Naive thymus-derived CD8-positive, alpha-beta T cell (primary cell): ENCODE measurements around the gene TLE1. TPM values are rescaled to one million over a fixed set of nuclear protein-coding genes. Genes with fewer than 3 reads are reported as not detected.

Experiments used
- ATAC-seq, 2 donors: fragments of 150-1000 bp; cut with Tn5 transposase in 1 of 2; sonication (Bioruptor Pico), chemical (Tn5 transposase) in 1 of 2; 1 replicate in 1 of 2; 2 replicates in 1 of 2; pipeline ENCODE4 v1.10.0; 2021; ENCODE audit warnings: mild to moderate bottlenecking in 2 of 2, moderate library complexity in 2 of 2
- POLR2A ChIA-PET: fragments of 350-600 bp; sonication (Branson Sonifier 250); formaldehyde crosslinking; loops from one replicate; lab custom pipeline; 2021; ENCODE audit warnings: antibody characterized with exemption; lab: Charles Lee
- DNase-seq, 10 donors: peaks; one replicate each; pipeline versions ENCODE4 v3.0.0 to v3.0.0-alpha.2; 2020 to 2022
- H3K27ac Mint-ChIP-seq, 10 donors: one replicate each; pipeline ENCODE4 v1.8.0; 2020 to 2022; ENCODE audit warnings: mild to moderate bottlenecking in 10 of 10, mixed read lengths in 10 of 10, moderate library complexity in 4 of 10, inconsistent platforms in 1 of 10
- H3K27me3 Mint-ChIP-seq, 5 donors: one replicate each; pipeline ENCODE4 v1.8.0; 2021 to 2022; ENCODE audit warnings: mixed read lengths in 5 of 5
- H3K36me3 Mint-ChIP-seq, 3 donors: one replicate each; pipeline ENCODE4 v1.8.0; 2020 to 2022; ENCODE audit warnings: mixed read lengths in 3 of 3, mild to moderate bottlenecking in 2 of 3, inconsistent platforms in 1 of 3
- H3K4me1 Mint-ChIP-seq, 4 donors: one replicate each; pipeline ENCODE4 v1.8.0; 2021 to 2022; ENCODE audit warnings: mixed read lengths in 4 of 4
- H3K4me3 Mint-ChIP-seq, 10 donors: one replicate each; pipeline ENCODE4 v1.8.0; 2020 to 2022; ENCODE audit warnings: mild to moderate bottlenecking in 10 of 10, mixed read lengths in 10 of 10, moderate library complexity in 6 of 10, inconsistent platforms in 1 of 10
- H3K9me3 Mint-ChIP-seq, 9 donors: one replicate each; pipeline ENCODE4 v1.8.0; 2020 to 2022; ENCODE audit warnings: mixed read lengths in 9 of 9, mild to moderate bottlenecking in 3 of 9, inconsistent platforms in 1 of 9, moderate library complexity in 1 of 9
- polyA plus RNA-seq, 3 donors: library from polyadenylated mRNA; unstranded; fragments of 300-500 nt; fragmentation: Illumina TruSeq; gene quantifications; one replicate each; pipeline ENCODE4 v1.2.3, GENCODE V29; 2021
- total RNA-seq, 8 experiments: library from RNA in 2 of 8; stranded (reverse) in 2 of 8; gene quantifications; one replicate each; pipeline ENCODE4 v1.2.3 and lab custom pipeline; 2021 to 2026

The TLE1 gene
- total and polyA plus RNA-seq, 5 experiments from 2014 or later: 0.25 to 5.0 (median 1.8) TPM

DNA sequence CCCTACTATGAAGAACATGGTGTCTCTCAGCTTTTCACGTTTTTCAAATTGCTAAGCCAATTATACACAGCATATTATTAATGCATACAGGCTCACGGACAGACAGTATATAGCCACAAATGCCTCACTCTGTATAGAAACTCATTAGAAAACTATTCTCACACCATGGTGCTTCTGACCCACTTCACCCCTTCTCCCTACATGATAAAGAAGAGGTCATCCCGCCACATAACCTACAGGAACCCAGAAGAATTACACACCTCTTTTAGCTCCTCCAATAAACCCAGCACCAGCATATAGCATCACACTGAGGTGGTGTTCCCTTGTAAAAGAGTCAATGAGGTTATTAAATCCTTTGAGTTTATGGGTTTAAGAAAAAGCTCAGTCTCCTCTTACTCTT is 5.6 kb downstream of the TLE1 start:
- Mint-ChIP-seq H3K4me3 (no peak overlapping the region), H3K36me3 (peaks cover 0 to 2% (median 0%) of the 10 kb centered on the region in 3 donors), H3K9me3 (no peaks in the 10 kb centered on the region), H3K4me1 (peaks cover 0 to 26% (median 15%) of the 10 kb centered on the region in 4 donors), H3K27me3 (peaks cover under 1 to 27% (median 7%) of the 10 kb centered on the region in 5 donors), H3K27ac (no peak overlapping the region)
- no peak for ATAC-seq
- POLR2A ChIA-PET: no interaction called here
- DNase-seq: no peak

DNA sequence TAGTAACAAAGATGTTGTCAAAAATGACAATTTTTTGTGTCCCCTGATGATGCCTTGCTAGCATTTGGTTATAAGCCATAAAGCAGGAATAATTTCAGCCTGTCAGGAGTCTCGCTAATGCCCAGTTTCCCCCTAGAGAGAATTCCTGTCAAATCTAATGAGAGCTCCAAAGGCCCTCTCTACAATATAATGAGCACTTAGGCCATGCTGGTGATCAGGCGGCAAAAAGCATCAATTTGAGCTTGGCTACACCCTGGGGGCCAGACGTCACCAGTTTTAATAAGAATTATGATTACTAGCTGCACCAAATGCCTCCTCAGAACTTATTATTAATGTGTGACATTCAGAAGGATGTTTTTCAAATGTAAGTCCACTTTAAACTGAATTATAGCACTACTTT is 6.1 kb downstream of the TLE1 start:
- Mint-ChIP-seq H3K9me3 (no peaks in the 10 kb centered on the region), H3K36me3 (peaks cover 0 to 2% (median 0%) of the 10 kb centered on the region in 3 donors), H3K4me3 (peak overlapping the region in 1 of 10 donors; percentile 72), H3K27ac (no peak overlapping the region), H3K27me3 (peaks cover 0 to 27% (median 7%) of the 10 kb centered on the region in 5 donors), H3K4me1 (peaks cover 0 to 26% (median 15%) of the 10 kb centered on the region in 4 donors)
- POLR2A ChIA-PET: no interaction called here
- ATAC-seq (no peak), DNase-seq (no peak)

DNA sequence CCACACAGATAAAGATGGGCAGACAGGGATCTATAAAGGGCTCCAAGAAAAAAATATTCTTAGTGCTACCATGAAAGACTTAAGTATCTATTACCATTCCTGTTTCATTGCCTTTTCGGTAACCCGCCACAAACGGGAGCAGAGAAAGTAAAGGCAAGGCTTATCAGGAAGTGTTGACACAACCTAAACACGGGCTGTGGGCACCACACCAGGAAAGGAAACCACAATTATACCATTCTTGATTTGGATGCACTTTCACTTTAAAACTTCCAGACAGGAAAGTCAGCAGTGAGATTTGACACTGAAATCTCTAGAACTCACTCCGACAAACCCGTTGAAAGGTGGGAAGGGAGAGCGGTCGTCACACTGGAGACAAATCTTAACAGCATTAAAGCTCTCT is 6.5 kb downstream of the TLE1 start:
- H3K36me3 Mint-ChIP-seq: peaks cover 0 to 2% (median 0%) of the 10 kb centered on the region in 3 donors
- H3K4me3 Mint-ChIP-seq: peak overlapping the region in 5 of 10 donors; percentile 12 to 72 (median 24)
- DNase-seq: no peak

DNA sequence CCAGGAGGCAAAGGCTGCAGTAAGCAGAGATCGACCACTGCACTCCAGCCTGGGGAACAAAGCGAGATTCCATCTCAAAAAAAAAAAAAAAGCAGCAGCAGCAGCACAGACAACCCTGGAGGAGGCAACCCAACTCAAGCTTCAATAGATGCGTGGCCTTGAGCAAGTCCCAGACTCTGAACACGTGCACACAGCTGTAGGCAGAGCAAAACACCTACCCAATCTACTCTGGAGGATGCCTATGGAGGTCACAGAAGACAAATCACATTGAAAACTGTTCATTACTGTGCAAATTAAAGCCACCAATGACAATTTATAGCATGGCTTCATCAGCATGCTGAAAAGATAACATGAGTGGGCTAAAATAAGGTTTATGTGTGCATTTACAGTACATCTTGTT is 7.2 kb downstream of the TLE1 start:
- no peak for ATAC-seq

More for the DNA sequence above, 6.5 kb downstream of the TLE1 start:
- H3K4me1 Mint-ChIP-seq: peaks cover 0 to 24% (median 15%) of the 10 kb centered on the region in 4 donors
- no peak for ATAC-seq
- POLR2A ChIA-PET: no interaction called here
- H3K9me3 Mint-ChIP-seq: no peaks in the 10 kb centered on the region
- H3K27me3 Mint-ChIP-seq: peaks cover 0 to 26% (median 7%) of the 10 kb centered on the region in 5 donors
- no peak overlapping the region for H3K27ac Mint-ChIP-seq

DNA sequence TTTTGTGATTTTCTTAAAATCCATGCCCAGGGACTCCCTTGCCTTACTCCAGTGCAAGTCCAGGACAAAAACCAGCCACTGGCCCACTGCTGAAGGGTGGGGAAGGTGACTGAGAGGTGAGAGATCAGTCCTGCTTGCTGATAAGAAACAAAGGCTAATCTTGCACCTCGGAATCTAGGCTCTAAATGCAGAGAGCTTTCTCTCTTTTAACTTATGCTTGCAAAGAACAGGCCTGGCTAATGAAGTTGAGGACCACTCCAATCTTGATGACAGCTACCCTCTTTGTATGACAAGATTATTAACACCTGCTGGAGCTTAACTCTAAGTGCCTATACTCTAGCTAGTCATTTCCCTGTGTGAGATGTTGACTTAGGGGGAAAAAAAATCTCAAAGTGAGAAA is 8.8 kb downstream of the TLE1 start:
- Mint-ChIP-seq H3K4me1 (peaks cover 0 to 10% (median 5%) of the 10 kb centered on the region in 4 donors), H3K36me3 (peaks cover 0 to 2% (median 0%) of the 10 kb centered on the region in 3 donors), H3K9me3 (no peaks in the 10 kb centered on the region), H3K4me3 (no peak overlapping the region), H3K27me3 (peaks cover 3 to 29% (median 14%) of the 10 kb centered on the region in 5 donors), H3K27ac (peak overlapping the region in 1 of 10 donors; percentile 51)
- no peak for ATAC-seq
- DNase-seq: no peak
- POLR2A ChIA-PET: no interaction called here

More for the DNA sequence above, 7.2 kb downstream of the TLE1 start:
- Mint-ChIP-seq H3K36me3 (peaks cover 0 to 2% (median 0%) of the 10 kb centered on the region in 3 donors), H3K27ac (no peak overlapping the region), H3K27me3 (peaks cover 0 to 25% (median 7%) of the 10 kb centered on the region in 5 donors), H3K4me1 (peaks cover 0 to 17% (median 10%) of the 10 kb centered on the region in 4 donors), H3K9me3 (no peaks in the 10 kb centered on the region), H3K4me3 (peak overlapping the region in 4 of 10 donors; percentile 22 to 72 (median 44))
- POLR2A ChIA-PET: no interaction called here
- no peak for DNase-seq

DNA sequence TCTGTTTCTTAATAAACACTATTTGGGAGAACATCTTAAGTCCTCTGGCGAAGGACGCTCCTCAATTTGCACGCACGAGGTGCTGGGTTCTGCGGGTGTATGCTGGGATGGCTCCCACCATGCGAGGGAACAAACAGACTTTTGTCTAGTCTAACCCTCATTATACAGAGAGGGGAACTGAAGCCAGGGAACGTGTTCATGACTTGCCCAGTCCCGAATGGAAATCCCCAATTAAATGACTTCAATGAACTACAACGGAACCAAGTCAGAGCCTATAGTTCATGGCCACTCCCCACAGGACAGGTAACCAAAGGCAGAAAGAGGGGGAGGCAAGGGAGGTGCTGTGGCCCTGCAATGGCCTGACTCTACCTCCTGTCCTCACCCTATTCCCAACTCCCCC is 9.3 kb downstream of the TLE1 start:
- peaks cover 0 to 2% (median 0%) of the 10 kb centered on the region in 3 donors for H3K36me3 Mint-ChIP-seq
- POLR2A ChIA-PET: no interaction called here
- DNase-seq (no peak), ATAC-seq (no peak)
- peaks cover 0 to 10% (median 5%) of the 10 kb centered on the region in 4 donors for H3K4me1 Mint-ChIP-seq
- H3K27me3 Mint-ChIP-seq: peaks cover 3 to 29% (median 15%) of the 10 kb centered on the region in 5 donors
- H3K4me3 Mint-ChIP-seq: no peak overlapping the region
- H3K27ac Mint-ChIP-seq: no peak overlapping the region
- no peaks in the 10 kb centered on the region for H3K9me3 Mint-ChIP-seq

DNA sequence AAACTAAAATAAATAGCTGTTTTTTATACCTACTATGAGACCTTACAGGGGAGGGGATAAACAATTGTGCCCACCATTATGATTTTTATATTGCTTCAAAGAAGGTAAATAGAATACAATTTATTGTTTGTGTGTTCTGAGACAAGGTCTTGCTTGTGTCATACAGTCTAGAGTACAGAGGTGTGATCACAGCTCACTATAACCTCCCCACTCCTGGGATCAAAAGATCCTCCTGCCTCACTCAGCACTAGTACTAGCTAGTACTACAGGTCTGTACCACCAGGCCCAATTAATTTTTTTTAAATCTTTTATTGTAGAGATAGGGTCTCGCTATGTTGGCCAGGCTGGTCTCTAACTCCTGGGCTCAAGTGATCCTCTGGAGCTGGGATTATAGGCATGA is 11.3 kb downstream of the TLE1 start:
- H3K4me1 Mint-ChIP-seq: peaks cover 0 to 10% (median 5%) of the 10 kb centered on the region in 4 donors
- no peaks in the 10 kb centered on the region for H3K9me3 Mint-ChIP-seq
- H3K27me3 Mint-ChIP-seq: peaks cover 3 to 29% (median 15%) of the 10 kb centered on the region in 5 donors
- H3K27ac Mint-ChIP-seq: no peak overlapping the region
- peaks cover 0 to 2% (median 0%) of the 10 kb centered on the region in 3 donors for H3K36me3 Mint-ChIP-seq
- POLR2A ChIA-PET: no interaction called here
- no peak for ATAC-seq
- no peak overlapping the region for H3K4me3 Mint-ChIP-seq
- DNase-seq: no peak

DNA sequence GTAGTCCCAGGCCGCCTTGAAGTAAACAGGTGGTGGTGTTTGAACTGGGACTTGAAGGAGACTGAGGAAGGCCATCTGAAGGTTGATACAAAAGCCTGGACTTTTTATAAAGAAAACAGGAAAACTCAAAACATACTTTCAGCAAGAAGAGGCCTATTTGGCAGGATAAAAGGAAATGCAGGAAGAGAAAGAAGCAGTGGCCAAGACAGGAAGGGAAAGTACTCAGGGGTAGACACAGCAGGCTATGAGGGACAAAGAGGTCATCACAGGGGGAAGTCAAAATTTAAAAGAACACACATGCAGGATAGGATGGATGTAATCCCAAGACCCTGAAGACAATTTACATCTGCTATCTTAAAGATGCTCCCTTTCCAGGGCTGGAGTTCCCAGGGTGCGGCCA is 13.0 kb downstream of the TLE1 start:
- H3K27me3 Mint-ChIP-seq: peaks cover 1 to 25% (median 11%) of the 10 kb centered on the region in 5 donors
- H3K9me3 Mint-ChIP-seq: peaks cover 0 to 4% (median 0%) of the 10 kb centered on the region in 9 donors
- no peaks in the 10 kb centered on the region for H3K4me1 Mint-ChIP-seq
- DNase-seq (no peak), ATAC-seq (no peak)
- H3K4me3 Mint-ChIP-seq: no peak overlapping the region
- POLR2A ChIA-PET: no interaction called here
- H3K36me3 Mint-ChIP-seq: peaks cover 0 to 4% (median 2%) of the 10 kb centered on the region in 3 donors
- H3K27ac Mint-ChIP-seq: no peak overlapping the region

DNA sequence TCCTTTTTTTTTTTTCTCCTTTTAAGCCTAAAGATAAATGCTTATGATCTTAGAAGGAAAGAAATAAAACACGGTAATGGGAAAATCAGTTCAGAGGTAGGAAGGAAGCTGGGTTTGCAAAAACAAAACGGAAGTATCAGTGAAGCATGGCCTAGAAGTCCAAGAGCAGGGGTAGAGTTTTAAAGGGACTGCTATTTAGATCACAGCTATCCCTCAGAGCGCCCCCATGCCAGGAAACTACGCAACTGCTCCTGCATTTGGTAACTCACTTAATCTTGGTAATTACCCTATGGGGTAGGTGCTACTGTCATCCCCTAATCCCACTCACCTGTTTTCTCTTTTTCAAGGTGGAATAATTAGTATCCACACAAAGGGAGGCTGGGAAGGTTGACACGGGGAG is 16.0 kb downstream of the TLE1 start:
- H3K27me3 Mint-ChIP-seq: peaks cover 0 to 25% (median 3%) of the 10 kb centered on the region in 5 donors
- POLR2A ChIA-PET: no interaction called here
- ATAC-seq (no peak), DNase-seq (no peak)
- peaks cover 0 to 4% (median 0%) of the 10 kb centered on the region in 9 donors for H3K9me3 Mint-ChIP-seq
- no peak overlapping the region for H3K4me3 Mint-ChIP-seq
- peaks cover 0 to 8% (median 0%) of the 10 kb centered on the region in 4 donors for H3K4me1 Mint-ChIP-seq
- peaks cover 0 to 4% (median 0%) of the 10 kb centered on the region in 3 donors for H3K36me3 Mint-ChIP-seq
- no peak overlapping the region for H3K27ac Mint-ChIP-seq

DNA sequence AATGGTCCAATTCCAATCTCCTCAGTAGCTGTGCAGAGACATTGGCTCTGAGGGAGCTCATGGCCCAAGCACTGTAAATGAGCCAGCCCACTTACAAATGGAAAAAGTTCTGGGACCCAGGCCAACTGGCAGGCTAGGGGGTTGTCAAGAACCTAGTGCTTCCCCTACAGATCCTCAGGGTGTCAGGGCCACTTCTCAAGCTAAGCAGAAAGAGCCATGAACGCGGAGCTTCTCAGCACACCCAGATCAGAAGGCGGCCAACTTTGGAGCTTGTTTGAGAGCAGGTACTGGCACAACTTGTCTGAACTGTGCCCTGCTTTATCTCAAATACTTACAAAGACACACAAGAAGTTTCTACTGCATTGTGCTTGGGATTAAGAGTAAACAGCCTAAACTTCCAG is 17.5 kb downstream of the TLE1 start:
- peaks cover 0 to 25% (median 3%) of the 10 kb centered on the region in 5 donors for H3K27me3 Mint-ChIP-seq
- ATAC-seq: no peak
- peaks cover 0 to 10% (median 0%) of the 10 kb centered on the region in 4 donors for H3K4me1 Mint-ChIP-seq
- no peak overlapping the region for H3K4me3 Mint-ChIP-seq
- POLR2A ChIA-PET: no interaction called here
- peaks cover 0 to 4% (median 0%) of the 10 kb centered on the region in 9 donors for H3K9me3 Mint-ChIP-seq
- no peak overlapping the region for H3K27ac Mint-ChIP-seq
- DNase-seq: no peak
- peaks cover 0 to 4% (median 0%) of the 10 kb centered on the region in 3 donors for H3K36me3 Mint-ChIP-seq

DNA sequence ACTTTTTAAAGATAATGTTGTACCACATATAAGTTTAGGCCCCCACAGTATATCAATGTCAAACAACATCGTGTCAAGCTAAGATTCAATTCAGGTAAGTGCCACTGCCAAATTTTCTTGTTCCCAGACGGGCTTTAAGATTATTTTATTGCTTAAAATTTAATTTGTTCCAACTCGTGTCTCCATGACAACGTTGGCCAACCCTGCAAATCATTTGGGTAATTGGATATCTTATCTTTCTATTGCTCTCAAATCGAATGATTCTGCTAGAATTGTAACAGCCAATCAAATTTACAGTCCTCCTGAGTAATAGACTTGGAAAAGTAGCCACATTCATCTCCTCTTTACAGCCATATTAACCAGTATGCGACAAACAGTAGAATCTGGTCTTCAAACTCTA is 19.5 kb downstream of the TLE1 start:
- no peak for ATAC-seq
- POLR2A ChIA-PET: no interaction called here
- H3K36me3 Mint-ChIP-seq: peaks cover 0 to 4% (median 0%) of the 10 kb centered on the region in 3 donors

DNA sequence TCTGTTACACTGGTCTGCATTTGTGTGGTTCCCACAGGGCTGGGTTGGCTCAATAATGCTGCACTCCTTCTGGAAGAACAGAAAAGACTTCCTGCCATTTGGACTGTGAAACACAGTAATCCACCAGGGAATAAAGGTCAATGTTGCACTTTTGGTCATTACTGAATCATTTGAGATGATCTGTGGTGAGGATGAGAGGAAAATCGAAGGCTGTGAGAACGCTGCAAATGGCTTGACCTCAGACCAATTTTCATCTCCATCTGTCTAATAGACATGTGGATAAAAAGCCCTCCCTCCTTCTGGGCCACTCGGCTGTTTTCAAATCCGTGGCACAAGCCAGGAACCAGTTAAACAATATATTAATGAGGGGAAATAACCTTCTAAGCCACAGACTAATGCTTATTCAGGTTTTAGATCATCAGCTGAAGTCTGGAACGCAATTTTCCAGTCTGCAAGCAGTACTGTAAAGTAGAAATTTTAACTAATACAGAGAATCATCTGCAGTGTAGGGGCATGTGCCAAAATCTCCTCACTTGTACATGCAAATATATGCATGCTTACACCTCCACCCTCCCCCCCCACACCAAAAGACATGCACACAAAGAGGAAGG is 20.2 kb downstream of the TLE1 start:
- no peak for ATAC-seq
- Mint-ChIP-seq H3K4me1 (peaks cover 0 to 29% (median 0%) of the 10 kb centered on the region in 4 donors), H3K27me3 (peaks cover 0 to 3% (median 0%) of the 10 kb centered on the region in 5 donors), H3K4me3 (no peak overlapping the region), H3K9me3 (peaks cover 0 to 4% (median 0%) of the 10 kb centered on the region in 9 donors), H3K36me3 (peaks cover 0 to 4% (median 0%) of the 10 kb centered on the region in 3 donors), H3K27ac (no peak overlapping the region)
- POLR2A ChIA-PET: no interaction called here
- no peak for DNase-seq

More for the DNA sequence above, 19.5 kb downstream of the TLE1 start:
- no peak overlapping the region for H3K27ac Mint-ChIP-seq
- peaks cover 0 to 9% (median 0%) of the 10 kb centered on the region in 5 donors for H3K27me3 Mint-ChIP-seq
- H3K4me3 Mint-ChIP-seq: no peak overlapping the region
- H3K4me1 Mint-ChIP-seq: peaks cover 0 to 23% (median 0%) of the 10 kb centered on the region in 4 donors
- no peak for DNase-seq
- H3K9me3 Mint-ChIP-seq: peaks cover 0 to 4% (median 0%) of the 10 kb centered on the region in 9 donors

DNA sequence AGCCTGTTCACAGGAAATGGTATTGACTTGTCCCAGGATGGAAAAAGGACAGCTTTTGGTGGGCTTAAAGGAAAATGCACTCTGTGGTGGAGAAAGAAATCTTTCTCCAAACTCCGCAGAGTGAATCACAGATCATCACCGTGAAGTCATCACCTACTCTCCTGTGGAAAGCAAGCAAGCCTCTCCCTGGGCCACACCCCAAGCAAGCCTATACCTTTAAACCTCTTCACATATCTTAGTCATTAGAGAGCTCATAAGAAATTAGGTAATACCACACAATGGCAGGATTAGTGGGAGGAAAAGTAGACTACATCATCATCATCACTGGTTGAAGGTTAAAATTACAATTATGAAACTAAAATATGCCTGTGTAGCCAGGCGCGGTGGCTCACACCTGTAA is 23.2 kb downstream of the TLE1 start:
- peaks cover 0 to 45% (median 0%) of the 10 kb centered on the region in 4 donors for H3K4me1 Mint-ChIP-seq
- peaks cover 0 to 4% (median 0%) of the 10 kb centered on the region in 5 donors for H3K27me3 Mint-ChIP-seq
- no peaks in the 10 kb centered on the region for H3K36me3 Mint-ChIP-seq
- H3K9me3 Mint-ChIP-seq: no peaks in the 10 kb centered on the region
- no peak overlapping the region for H3K4me3 Mint-ChIP-seq
- ATAC-seq (no peak), DNase-seq (no peak)
- no peak overlapping the region for H3K27ac Mint-ChIP-seq
- POLR2A ChIA-PET: no interaction called here
